Hippocampal formation (tissue), 2 donors: Measurements from ENCODE around the gene CD40.

Source experiments
- DNase-seq, 2 donors: peaks; one replicate each; lab custom pipeline; 2025; lab: John Stamatoyannopoulos, UW

Gene CD40

GRCh38 chr20:46172961-46173536 is 54.9 kb downstream of the CD40 start:
- no peak for DNase-seq

DNA sequence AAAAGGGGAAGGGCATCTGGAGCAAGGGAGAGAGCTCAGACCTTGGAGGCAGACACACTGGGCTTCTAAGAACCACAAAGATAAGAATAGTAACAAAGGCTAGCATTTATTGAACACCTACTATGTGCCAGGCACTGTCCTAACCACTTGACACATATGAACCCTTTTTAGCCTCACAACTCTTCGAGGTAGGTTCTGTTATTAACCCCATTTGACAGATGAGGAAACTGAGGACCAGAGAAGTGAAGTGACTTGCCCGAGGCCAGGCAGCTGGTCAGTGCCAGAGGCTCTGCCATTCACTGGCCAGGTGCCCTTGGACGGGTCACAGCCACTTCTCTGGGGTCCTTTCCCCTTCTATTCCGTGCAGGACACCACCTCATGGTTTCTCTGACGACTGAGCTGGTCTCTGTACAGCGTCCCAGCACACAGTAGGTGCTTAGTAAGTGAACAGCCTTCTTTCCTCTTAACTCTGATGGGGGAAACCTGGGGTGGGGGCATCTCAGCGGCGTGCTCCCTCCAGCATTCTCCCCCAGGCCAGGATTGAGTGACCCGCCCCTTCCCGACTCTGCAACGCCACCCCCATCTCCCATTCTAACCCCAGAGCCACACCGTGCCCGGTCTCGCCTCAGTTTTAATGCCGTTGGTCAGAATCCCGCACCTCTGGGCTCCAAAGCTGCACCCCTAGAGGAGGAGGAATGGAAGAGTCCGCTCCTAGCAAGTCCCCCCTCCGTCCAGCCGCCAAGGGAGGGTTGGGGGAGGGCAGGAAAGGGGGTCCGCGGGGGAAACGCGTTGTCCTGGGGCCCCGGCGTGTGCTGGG is 55.7 kb downstream of the CD40 start:
- DNase-seq: no peak

DNA sequence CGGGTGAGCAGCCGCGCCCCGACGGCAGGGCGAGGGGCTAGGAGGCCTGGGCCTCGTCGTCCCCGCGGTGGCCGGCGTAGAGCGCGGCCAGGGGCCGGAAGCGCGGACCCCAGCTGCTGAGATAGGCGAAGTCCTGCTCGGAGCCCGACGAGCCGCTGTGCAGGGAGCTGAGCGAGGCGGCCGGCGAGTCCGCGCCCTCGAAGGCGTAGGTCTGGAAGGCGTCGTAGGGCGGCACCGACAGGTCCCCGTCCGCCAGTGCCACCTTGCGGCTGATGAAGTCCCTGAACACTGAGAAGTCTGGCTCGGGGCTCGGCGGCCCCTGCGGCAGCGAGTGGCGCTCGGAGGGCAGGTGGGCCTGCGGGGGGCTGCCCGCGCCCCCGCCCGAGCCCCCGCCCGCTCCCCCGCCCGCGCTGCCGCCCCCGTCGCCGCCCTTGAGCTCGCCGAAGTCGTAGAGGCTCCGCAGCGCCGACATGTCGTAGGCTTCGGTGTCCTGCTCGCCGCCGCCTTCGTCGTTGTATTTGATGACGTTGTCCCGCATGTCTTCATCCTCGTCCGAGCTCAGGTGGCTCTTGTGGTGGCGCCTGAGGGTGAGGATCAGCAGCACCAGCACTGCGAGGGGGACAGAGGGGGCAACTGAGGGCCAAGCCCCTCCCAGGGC is 56.5 kb downstream of the CD40 start:
- peak in 1 of 2 donors; percentile 7 for DNase-seq

DNA sequence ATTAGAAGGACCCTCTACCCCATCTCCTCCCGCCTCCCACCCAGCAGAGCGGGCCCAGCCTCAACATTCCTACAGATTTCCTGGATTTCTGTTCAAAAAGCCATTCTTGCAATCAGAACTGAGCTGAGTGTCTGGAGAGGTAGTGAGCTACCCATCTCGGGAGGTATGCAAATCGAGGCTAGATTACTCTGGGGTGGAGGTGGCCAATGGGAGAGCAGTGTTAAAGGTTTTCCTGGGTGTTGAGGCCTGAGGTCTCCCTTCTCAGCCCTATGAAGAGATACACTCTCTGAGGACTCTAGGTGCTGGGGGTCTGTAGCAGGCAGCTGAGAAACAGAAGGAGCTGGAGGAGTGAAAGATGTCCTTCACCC is 57.0 kb downstream of the CD40 start:
- no peak for DNase-seq

DNA sequence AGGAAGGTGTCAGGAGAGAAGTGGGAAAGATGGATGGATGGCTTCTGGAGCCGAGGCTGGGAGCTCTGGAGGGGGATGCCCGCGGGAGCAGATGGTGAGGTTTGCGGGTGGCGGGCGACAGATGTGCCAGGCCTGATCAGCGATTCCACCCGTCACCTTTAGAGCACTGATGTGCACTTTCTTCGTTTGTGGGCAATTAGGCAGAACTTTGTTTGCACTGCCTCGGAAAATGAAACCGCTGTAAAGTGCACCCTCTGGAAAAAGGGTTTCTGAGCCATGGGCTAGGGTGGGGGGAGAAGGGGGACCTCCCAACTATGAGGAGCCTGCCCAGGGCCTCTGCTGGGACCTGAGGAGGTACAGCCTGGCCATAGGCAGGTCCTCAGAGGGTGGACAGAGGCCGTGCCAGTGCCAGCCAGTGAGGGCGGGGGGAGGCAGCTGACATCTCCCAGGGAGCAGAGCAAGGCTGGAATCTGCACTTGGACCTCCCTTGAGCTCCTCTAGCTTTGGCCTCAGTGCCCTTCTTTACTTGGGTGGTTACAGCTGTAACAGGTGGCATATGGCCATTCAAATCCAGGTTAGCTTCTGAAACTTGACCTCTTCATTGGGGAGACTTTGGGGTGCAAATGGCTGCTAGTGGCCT is 58.7 kb downstream of the CD40 start:
- no peak for DNase-seq

GRCh38 chr20:46177768-46178167 is 59.7 kb downstream of the CD40 start:
- DNase-seq: no peak

- DNase-seq: no peak
These were observed 60.8 kb downstream of the CD40 start for GRCh38 chr20:46178891-46179290.
